Thymus (tissue), 11 donors: ENCODE results near the gene DNAH7. TPM values are rescaled to one million over a fixed set of nuclear protein-coding genes. Genes with fewer than 3 reads are reported as not detected.

Experiments used
- DNase-seq, 9 donors: peaks; one replicate each; pipeline ENCODE4 v3.0.0-alpha.2; 2013; ENCODE audit warnings: low spot score in 9 of 9, low read depth in 6 of 9, missing footprints in 1 of 9
- H3K27ac ChIP-seq, 2 donors: one replicate each; pipeline ENCODE4 v1.5.1; 2013; ENCODE audit warnings: control low read depth in 1 of 2, low read depth in 1 of 2, low read length in 1 of 2, mild to moderate bottlenecking in 1 of 2, moderate library complexity in 1 of 2
- H3K27me3 ChIP-seq, 2 donors: one replicate each; pipeline ENCODE4 v1.5.1; 2013; ENCODE audit warnings: low read length in 1 of 2; ENCODE audit not compliant: control insufficient read depth in 2 of 2, insufficient read depth in 1 of 2
- H3K36me3 ChIP-seq, 2 donors: one replicate each; pipeline ENCODE4 v1.5.1; 2013; ENCODE audit warnings: low read length in 1 of 2, mild to moderate bottlenecking in 1 of 2, moderate library complexity in 1 of 2; ENCODE audit not compliant: control insufficient read depth in 2 of 2, insufficient read depth in 2 of 2
- H3K4me1 ChIP-seq, 2 donors: one replicate each; pipeline ENCODE4 v1.5.1; 2013; ENCODE audit warnings: low read length in 2 of 2; ENCODE audit not compliant: control insufficient read depth in 2 of 2, insufficient read depth in 2 of 2
- H3K4me3 ChIP-seq, 2 donors: one replicate each; pipeline ENCODE4 v1.5.1; 2013; ENCODE audit warnings: low read length in 2 of 2, control low read depth in 1 of 2, mild to moderate bottlenecking in 1 of 2
- H3K9me3 ChIP-seq, 2 donors: one replicate each; pipeline ENCODE4 v1.5.1; 2013; ENCODE audit warnings: low read length in 1 of 2, mild to moderate bottlenecking in 1 of 2; ENCODE audit not compliant: control insufficient read depth in 2 of 2, insufficient read depth in 1 of 2
- whole genome bisulfite sequencing: extraction: QIAGEN DNeasy Blood & Tissue Kit; methylation state at CpG from one replicate; pipeline ENCODE4 v1.1.7; 2013; 5-methylcytosine and 5-hydroxymethylcytosine counted together
- polyA plus RNA-seq: library from polyadenylated mRNA; stranded (reverse); fragments of 200-250 nt; gene quantifications from one replicate; pipeline ENCODE4 v1.2.3, GENCODE V29; 2013
- total RNA-seq: library from RNA; stranded (reverse); fragments of 120-200 nt; gene quantifications from one replicate; pipeline ENCODE4 v1.2.4, GENCODE V29; 2013
- donor health status: healthy.

DNAH7 gene
- total and polyA plus RNA-seq, 2 donors, result 0.33 to 0.62 TPM

- H3K27ac ChIP-seq, result no peak overlapping the region
- no peaks in the 10 kb centered on the region for H3K27me3 ChIP-seq
- peaks cover 22 to 44% of the 10 kb centered on the region in 2 donors for H3K36me3 ChIP-seq
- H3K4me1 ChIP-seq, result no peaks in the 10 kb centered on the region
- 96% methylated on average over 4 of the region's 4 CpGs for WGBS
- no peak overlapping the region for H3K4me3 ChIP-seq
- no peak for DNase-seq
- H3K9me3 ChIP-seq, result no peaks in the 10 kb centered on the region
These were observed 341.5 kb downstream of the DNAH7 start for GRCh38 chr2:195727106-195727505.

GRCh38 chr2:195722075-195722474 lies 346.6 kb downstream of the DNAH7 start:
- H3K27ac ChIP-seq, result no peak overlapping the region
- no peaks in the 10 kb centered on the region for H3K9me3 ChIP-seq
- H3K4me3 ChIP-seq, result no peak overlapping the region
- H3K36me3 ChIP-seq, result peaks cover 5 to 34% of the 10 kb centered on the region in 2 donors
- H3K4me1 ChIP-seq, result no peaks in the 10 kb centered on the region
- 100% methylated on average over 1 of the region's 1 CpG for WGBS
- no peak for DNase-seq
- no peaks in the 10 kb centered on the region for H3K27me3 ChIP-seq

GRCh38 chr2:195721042-195721441 lies 347.6 kb downstream of the DNAH7 start:
- Histone ChIP-seq H3K27me3 (no peaks in the 10 kb centered on the region), H3K4me3 (no peak overlapping the region), H3K4me1 (no peaks in the 10 kb centered on the region), H3K9me3 (no peaks in the 10 kb centered on the region), H3K27ac (no peak overlapping the region), H3K36me3 (peaks cover 10 to 44% of the 10 kb centered on the region in 2 donors)
- over 99% methylated on average over 2 of the region's 2 CpGs for WGBS
- no peak for DNase-seq

GRCh38 chr2:195716466-195716865 lies 352.2 kb downstream of the DNAH7 start:
- H3K27me3 ChIP-seq, result no peaks in the 10 kb centered on the region
- H3K4me3 ChIP-seq, result no peak overlapping the region
- no peak for DNase-seq
- WGBS, result over 99% methylated on average over 4 of the region's 4 CpGs
- H3K36me3 ChIP-seq, result peaks cover 10 to 59% of the 10 kb centered on the region in 2 donors
- H3K9me3 ChIP-seq, result no peaks in the 10 kb centered on the region
- H3K4me1 ChIP-seq, result no peaks in the 10 kb centered on the region
- no peak overlapping the region for H3K27ac ChIP-seq

GRCh38 chr2:195711478-195711877 lies 357.2 kb downstream of the DNAH7 start:
- DNase-seq, result no peak
- Histone ChIP-seq H3K4me1 (no peaks in the 10 kb centered on the region), H3K27me3 (no peaks in the 10 kb centered on the region), H3K4me3 (no peak overlapping the region), H3K36me3 (peaks cover 6 to 44% of the 10 kb centered on the region in 2 donors), H3K27ac (no peak overlapping the region), H3K9me3 (no peaks in the 10 kb centered on the region)

- WGBS, result 98% methylated on average over 2 of the region's 2 CpGs
- H3K4me3 ChIP-seq, result no peak overlapping the region
- no peaks in the 10 kb centered on the region for H3K4me1 ChIP-seq
- DNase-seq, result no peak
- H3K9me3 ChIP-seq, result no peaks in the 10 kb centered on the region
- H3K36me3 ChIP-seq, result peaks cover 5 to 33% of the 10 kb centered on the region in 2 donors
- no peaks in the 10 kb centered on the region for H3K27me3 ChIP-seq
- no peak overlapping the region for H3K27ac ChIP-seq
These were observed 358.5 kb downstream of the DNAH7 start for GRCh38 chr2:195709901-195710806.

DNA sequence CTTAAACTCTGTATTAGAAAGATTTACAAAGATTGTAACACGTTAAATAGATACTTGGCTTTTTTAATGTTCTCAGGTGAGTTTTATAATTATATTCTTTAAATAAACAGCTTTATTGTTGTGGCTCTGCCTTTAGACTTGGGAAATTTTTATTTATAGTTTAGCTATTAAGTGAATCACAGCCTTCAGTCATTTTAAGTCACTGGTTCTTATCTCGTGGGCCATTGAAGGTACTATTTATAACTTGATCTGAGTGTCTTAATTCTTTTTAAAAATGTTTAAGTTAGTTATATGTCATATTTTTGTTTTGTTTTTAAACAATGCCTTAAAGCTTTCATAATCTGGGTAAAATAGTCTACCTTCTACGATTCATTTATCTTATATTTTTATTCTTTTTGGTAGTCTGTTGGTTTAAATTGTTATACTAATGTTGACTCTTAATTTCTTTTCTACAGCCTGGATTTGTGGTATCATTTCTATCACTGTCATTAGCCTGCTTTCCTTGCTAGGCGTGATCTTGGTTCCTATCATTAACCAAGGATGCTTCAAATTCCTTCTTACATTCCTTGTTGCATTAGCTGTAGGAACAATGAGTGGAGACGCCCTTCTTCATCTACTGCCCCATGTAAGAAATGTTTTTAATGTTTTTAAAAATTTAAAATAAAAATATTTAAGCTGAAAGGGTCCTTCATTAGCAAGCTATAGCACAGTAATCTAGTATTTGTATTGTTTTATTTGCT lies 362.3 kb downstream of the DNAH7 start:
- Histone ChIP-seq H3K4me3 (no peak overlapping the region), H3K27me3 (no peaks in the 10 kb centered on the region), H3K4me1 (no peaks in the 10 kb centered on the region), H3K27ac (no peak overlapping the region), H3K9me3 (no peaks in the 10 kb centered on the region), H3K36me3 (peaks cover 5 to 10% of the 10 kb centered on the region in 2 donors)
- WGBS, result 98% methylated on average over 5 of the region's 5 CpGs
- DNase-seq, result no peak

DNA sequence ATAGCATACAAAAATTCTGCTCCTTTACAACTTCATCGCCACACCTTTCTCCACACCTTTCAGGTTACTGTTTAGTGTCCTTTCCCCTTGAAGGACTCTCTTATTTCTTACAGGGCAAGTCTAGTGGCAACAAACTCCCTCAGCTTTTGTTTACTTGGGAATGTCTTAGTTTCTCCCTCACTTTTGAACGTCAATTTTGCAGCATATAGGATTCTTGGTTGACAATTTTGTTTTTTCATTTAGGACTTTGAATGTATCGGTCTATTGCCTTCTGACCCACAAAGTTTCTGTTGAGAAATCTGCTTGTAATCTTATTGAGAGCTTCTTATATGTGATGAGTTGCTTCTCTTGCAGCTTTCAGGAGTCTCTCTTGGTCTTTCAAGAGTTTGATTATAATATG lies 368.2 kb downstream of the DNAH7 start:
- no peaks in the 10 kb centered on the region for H3K27me3 ChIP-seq
- no peaks in the 10 kb centered on the region for H3K9me3 ChIP-seq
- WGBS, result 65% methylated on average over 3 of the region's 3 CpGs
- DNase-seq, result no peak
- H3K36me3 ChIP-seq, result peaks cover under 1% of the 10 kb centered on the region in 2 donors
- no peaks in the 10 kb centered on the region for H3K4me1 ChIP-seq
- H3K27ac ChIP-seq, result no peak overlapping the region
- no peak overlapping the region for H3K4me3 ChIP-seq

DNA sequence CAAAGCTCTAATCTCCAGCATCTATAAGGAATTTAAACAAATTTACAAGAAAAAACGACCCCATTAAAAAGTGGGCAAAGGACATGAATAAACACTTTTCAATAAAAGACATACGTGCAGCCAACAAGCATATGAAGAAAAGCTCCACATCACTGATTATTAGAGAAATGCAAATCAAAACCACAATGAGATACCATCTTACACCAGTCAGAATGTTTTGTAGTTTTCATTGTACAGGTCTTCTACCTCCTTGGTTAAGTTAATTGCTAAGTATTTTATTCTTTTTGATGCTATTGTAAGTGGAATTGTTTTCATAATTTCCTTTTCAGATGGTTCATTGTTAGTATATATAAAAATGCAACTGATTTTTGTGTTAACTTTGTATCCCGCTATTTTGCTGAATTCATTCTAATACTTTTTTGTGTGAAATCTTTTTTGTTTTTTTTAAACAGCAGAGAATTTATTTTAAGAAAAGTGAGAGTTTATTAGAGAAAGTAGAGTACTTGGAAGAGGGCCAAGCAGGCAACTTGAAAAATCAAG lies 370.9 kb downstream of the DNAH7 start:
- H3K36me3 ChIP-seq, result peaks cover 7 to 11% of the 10 kb centered on the region in 2 donors
- no peak overlapping the region for H3K4me3 ChIP-seq
- H3K27ac ChIP-seq, result no peak overlapping the region
- 94% methylated on average over 3 of the region's 3 CpGs for WGBS
- H3K27me3 ChIP-seq, result no peaks in the 10 kb centered on the region
- no peaks in the 10 kb centered on the region for H3K4me1 ChIP-seq
- peaks cover 0 to 4% of the 10 kb centered on the region in 2 donors for H3K9me3 ChIP-seq
- DNase-seq, result no peak
